Femur (tissue), 1 donor: Measurements from ENCODE around the gene ARSK.

Experiments used
- DNase-seq: peaks from one replicate; pipeline ENCODE4 v3.0.0-alpha.2; 2017

The ARSK gene

DNA sequence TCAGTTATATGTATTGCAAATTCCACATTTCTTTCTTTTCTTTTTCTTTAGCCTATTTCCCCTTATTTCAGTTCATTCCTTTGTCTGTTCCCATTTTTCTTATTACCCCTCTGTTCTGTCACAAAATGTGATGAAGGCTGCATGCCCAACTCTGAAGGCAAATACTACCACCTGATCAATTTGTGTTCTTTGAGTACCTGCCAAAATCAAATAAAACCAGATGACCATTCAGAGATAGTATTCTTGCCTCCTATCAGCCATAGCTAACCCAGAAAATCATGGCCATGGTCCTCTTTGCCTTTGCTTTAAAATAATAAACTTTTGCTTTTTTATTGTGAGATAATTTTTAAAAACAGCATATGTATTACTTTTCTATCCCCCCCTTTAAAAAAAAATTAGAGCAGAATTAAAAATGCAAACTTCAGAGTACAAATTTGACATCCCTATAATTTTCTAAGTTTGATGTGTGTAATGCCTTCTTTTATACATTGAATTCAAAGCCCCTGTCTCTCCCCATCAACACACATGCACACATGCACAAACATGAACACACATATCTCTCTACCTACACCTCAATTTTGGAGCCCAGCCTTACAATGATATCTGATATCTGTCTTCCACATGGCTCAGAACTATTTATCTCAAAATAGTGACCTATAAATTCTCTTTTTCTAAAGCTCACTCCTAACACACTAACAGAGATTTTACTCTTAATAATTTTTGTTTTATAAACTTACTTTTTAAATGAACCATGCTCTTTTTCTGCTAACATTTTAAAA lies 95.1 kb downstream of the ARSK start:
- no peak for DNase-seq

DNA sequence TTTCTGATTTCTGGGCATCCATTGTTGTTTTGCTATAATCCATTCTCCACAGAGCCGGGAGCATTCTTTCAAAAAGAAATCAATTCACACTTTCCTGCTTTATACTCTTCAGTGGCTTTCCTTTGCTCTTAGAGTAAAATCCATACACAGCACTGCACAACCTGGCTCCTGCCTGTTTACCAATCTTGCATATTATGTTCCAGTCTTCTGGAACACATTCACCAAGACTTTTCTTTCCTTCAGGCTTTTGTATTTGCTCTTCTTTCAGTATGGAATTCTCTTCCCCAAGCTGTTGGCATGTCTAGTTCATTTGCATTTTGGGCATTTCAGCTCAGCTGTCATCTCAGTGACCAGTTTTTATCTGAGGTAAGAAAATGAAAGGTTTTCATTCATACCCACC lies 97.9 kb downstream of the ARSK start:
- no peak for DNase-seq

DNA sequence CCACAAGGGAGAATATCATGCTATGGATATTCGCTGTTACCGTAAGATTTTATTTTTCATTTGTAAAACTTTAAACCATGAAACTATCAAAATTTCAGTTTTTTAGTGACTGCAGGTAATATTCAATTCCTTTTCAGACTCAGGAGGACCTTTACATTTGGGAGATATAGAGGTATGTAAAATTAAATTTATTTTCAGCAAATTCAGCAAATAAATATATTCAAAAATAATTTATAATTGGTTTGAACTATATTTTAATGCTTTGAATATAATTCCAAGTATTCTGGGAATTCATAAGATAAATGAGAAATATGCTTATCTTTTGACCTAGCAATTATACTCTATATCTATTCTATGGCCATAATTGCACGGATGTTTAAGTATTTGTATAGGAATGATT lies 99.3 kb downstream of the ARSK start:
- no peak for DNase-seq
